Suprapubic skin (tissue), 4 donors: ENCODE data around the gene CLEC18B.
"Not testable (repeated sequence)": the region's sequence is repeated elsewhere in the genome, so short reads cannot be mapped to it uniquely, and the experiment has no call there.

ENCODE experiments used
- POLR2A ChIP-seq, 2 donors: fragments of 450-650 bp; IDR thresholded peaks; one replicate each; pipeline ENCODE4 v1.6.1; 2017; ENCODE audit warnings: antibody characterized with exemption in 2 of 2, mild to moderate bottlenecking in 2 of 2, moderate library complexity in 2 of 2
- POLR2AphosphoS5 ChIP-seq, 3 donors: sonication (generic); formaldehyde crosslinking; IDR thresholded peaks; one replicate each; pipeline ENCODE4 v1.6.1; 2017; ENCODE audit warnings: antibody characterized with exemption in 3 of 3
- TF ChIP-seq, protein P1 (sequence below), 2 donors: fragments of 200-600 bp in 1 of 2; fragments of 450-650 bp in 1 of 2; sonication (generic) in 1 of 2; IDR thresholded peaks; one replicate each; pipeline ENCODE4 v1.5.1; 2016 to 2019; ENCODE audit warnings: antibody characterized with exemption in 2 of 2, mild to moderate bottlenecking in 1 of 2, moderate library complexity in 1 of 2

GRCh38 chr16:74410981-74411380 is 10.3 kb downstream of the CLEC18B start:
- TF ChIP-seq, protein P1, sequence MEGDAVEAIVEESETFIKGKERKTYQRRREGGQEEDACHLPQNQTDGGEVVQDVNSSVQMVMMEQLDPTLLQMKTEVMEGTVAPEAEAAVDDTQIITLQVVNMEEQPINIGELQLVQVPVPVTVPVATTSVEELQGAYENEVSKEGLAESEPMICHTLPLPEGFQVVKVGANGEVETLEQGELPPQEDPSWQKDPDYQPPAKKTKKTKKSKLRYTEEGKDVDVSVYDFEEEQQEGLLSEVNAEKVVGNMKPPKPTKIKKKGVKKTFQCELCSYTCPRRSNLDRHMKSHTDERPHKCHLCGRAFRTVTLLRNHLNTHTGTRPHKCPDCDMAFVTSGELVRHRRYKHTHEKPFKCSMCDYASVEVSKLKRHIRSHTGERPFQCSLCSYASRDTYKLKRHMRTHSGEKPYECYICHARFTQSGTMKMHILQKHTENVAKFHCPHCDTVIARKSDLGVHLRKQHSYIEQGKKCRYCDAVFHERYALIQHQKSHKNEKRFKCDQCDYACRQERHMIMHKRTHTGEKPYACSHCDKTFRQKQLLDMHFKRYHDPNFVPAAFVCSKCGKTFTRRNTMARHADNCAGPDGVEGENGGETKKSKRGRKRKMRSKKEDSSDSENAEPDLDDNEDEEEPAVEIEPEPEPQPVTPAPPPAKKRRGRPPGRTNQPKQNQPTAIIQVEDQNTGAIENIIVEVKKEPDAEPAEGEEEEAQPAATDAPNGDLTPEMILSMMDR (IDR thresholded peaks at IDR 0.05): not testable (repeated sequence)
- TF ChIP-seq POLR2A, POLR2AphosphoS5 (IDR thresholded peaks at IDR 0.05): not testable (repeated sequence)
